Measurements from ENCODE around the gene SCMH1.

GRCh38 chr1:41020654-41021053 lies 221.5 kb downstream of the SCMH1 start:
- TF ChIP-seq, protein P1, sequence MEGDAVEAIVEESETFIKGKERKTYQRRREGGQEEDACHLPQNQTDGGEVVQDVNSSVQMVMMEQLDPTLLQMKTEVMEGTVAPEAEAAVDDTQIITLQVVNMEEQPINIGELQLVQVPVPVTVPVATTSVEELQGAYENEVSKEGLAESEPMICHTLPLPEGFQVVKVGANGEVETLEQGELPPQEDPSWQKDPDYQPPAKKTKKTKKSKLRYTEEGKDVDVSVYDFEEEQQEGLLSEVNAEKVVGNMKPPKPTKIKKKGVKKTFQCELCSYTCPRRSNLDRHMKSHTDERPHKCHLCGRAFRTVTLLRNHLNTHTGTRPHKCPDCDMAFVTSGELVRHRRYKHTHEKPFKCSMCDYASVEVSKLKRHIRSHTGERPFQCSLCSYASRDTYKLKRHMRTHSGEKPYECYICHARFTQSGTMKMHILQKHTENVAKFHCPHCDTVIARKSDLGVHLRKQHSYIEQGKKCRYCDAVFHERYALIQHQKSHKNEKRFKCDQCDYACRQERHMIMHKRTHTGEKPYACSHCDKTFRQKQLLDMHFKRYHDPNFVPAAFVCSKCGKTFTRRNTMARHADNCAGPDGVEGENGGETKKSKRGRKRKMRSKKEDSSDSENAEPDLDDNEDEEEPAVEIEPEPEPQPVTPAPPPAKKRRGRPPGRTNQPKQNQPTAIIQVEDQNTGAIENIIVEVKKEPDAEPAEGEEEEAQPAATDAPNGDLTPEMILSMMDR (IDR thresholded peaks at IDR 0.05; ENCODE audit: insufficient read depth, low read length, poor library complexity, severe bottlenecking): no peak
- TF ChIP-seq EZH2phosphoT487 (conservative IDR thresholded peaks at IDR 0.05; ENCODE audit: low read length): no peak
